ENCODE data around the gene TFEB.

The TFEB gene

GRCh38 chr6:41680182-41680965 lies 55.0 kb downstream of the TFEB start:
- no peak for TF ChIP-seq TAF1 (IDR thresholded peaks at IDR 0.05; ENCODE audit: low read depth, low read length)
- TF ChIP-seq POU2F2 (IDR thresholded peaks at IDR 0.05; ENCODE audit: low read depth, low read length): no peak
- no peak for TF ChIP-seq PAX5 (IDR thresholded peaks at IDR 0.05; ENCODE audit: insufficient read depth, low read length, severe bottlenecking)
- TF ChIP-seq POLR2AphosphoS5 (IDR thresholded peaks at IDR 0.05; ENCODE audit: low read depth, low read length): no peak
- TF ChIP-seq SPI1 (IDR thresholded peaks at IDR 0.05; ENCODE audit: low read depth, low read length): no peak
- TF ChIP-seq POLR2A (IDR thresholded peaks at IDR 0.05; ENCODE audit: low read depth, low read length): no peak
- FAIRE-seq: no peak

DNA sequence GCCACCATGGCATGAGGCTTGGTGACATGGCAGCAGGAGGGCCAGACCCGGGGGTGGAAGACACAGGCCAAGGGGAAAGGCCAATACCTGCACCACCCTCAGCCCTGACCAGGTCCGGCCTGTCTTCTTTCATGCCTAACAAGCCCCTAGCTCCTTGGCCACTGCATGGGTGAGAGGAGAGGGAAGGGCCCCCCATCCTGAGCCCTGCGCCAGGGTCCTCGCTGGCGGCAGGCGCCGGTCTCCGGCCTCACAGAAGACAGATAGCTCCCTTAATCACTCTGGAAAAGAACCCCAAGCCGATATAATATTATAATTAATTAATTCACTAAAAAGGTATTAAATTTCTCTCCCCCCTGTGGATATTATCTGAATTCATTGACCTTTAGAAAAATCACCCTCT lies 55.7 kb downstream of the TFEB start:
- DNase-seq (ENCODE audit: insufficient read length, low spot score): no peak
- TF ChIP-seq TAF1 (IDR thresholded peaks at IDR 0.05; ENCODE audit: low read depth, low read length): no peak
- no peak for TF ChIP-seq PAX5 (IDR thresholded peaks at IDR 0.05; ENCODE audit: insufficient read depth, low read length, severe bottlenecking)
- TF ChIP-seq POLR2AphosphoS5 (IDR thresholded peaks at IDR 0.05; ENCODE audit: low read depth, low read length): no peak
- no peak for TF ChIP-seq POLR2A (IDR thresholded peaks at IDR 0.05; ENCODE audit: low read depth, low read length)
- TF ChIP-seq POU2F2 (IDR thresholded peaks at IDR 0.05; ENCODE audit: low read depth, low read length): no peak
- TF ChIP-seq SPI1 (IDR thresholded peaks at IDR 0.05; ENCODE audit: low read depth, low read length): no peak
- FAIRE-seq: no peak

More at GRCh38 chr6:41680182-41680965, 55.0 kb downstream of the TFEB start:
- DNase-seq (ENCODE audit: insufficient read length, low spot score): no peak

- DNase-seq (ENCODE audit: insufficient read length, low spot score) (no peak), FAIRE-seq (no peak)
- TF ChIP-seq POU2F2 (IDR thresholded peaks at IDR 0.05; ENCODE audit: low read depth, low read length) (no peak), TAF1 (IDR thresholded peaks at IDR 0.05; ENCODE audit: low read depth, low read length) (no peak), POLR2AphosphoS5 (IDR thresholded peaks at IDR 0.05; ENCODE audit: low read depth, low read length) (no peak), PAX5 (IDR thresholded peaks at IDR 0.05; ENCODE audit: insufficient read depth, low read length, severe bottlenecking) (no peak), POLR2A (IDR thresholded peaks at IDR 0.05; ENCODE audit: low read depth, low read length) (no peak), SPI1 (IDR thresholded peaks at IDR 0.05; ENCODE audit: low read depth, low read length) (no peak)
These were observed 56.8 kb downstream of the TFEB start for GRCh38 chr6:41678511-41679084.

- no peak for DNase-seq (ENCODE audit: insufficient read length, low spot score)
- FAIRE-seq: no peak
- TF ChIP-seq POU2F2 (IDR thresholded peaks at IDR 0.05; ENCODE audit: low read depth, low read length): no peak
- TF ChIP-seq PAX5 (IDR thresholded peaks at IDR 0.05; ENCODE audit: insufficient read depth, low read length, severe bottlenecking): no peak
- TF ChIP-seq SPI1 (IDR thresholded peaks at IDR 0.05; ENCODE audit: low read depth, low read length): no peak
- TF ChIP-seq POLR2AphosphoS5 (IDR thresholded peaks at IDR 0.05; ENCODE audit: low read depth, low read length): no peak
- TF ChIP-seq POLR2A (IDR thresholded peaks at IDR 0.05; ENCODE audit: low read depth, low read length): no peak
- TF ChIP-seq TAF1 (IDR thresholded peaks at IDR 0.05; ENCODE audit: low read depth, low read length): no peak
These were observed 58.1 kb downstream of the TFEB start for GRCh38 chr6:41677124-41677921.

DNA sequence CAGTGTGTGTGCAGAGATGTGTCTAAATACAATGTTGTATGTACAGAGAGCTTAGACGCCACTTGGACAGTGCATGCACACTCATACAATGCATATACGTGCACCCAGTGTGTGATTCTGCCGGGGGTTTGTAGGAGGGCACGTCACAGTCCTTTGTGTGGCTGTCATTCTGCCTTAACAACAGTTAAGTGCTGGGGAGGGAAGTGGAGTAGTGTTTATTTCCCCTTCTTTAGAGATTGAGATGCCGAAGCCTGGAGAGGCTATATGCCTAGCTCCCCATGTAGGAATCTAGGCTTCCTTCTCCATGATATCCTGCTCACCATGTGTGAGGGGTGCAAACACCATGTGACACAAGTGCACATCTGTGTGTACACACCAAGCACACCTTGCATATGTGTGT lies 59.0 kb downstream of the TFEB start:
- no peak for FAIRE-seq
- no peak for TF ChIP-seq POLR2AphosphoS5 (IDR thresholded peaks at IDR 0.05; ENCODE audit: low read depth, low read length)
- no peak for TF ChIP-seq POLR2A (IDR thresholded peaks at IDR 0.05; ENCODE audit: low read depth, low read length)
- TF ChIP-seq TAF1 (IDR thresholded peaks at IDR 0.05; ENCODE audit: low read depth, low read length): no peak
- no peak for TF ChIP-seq PAX5 (IDR thresholded peaks at IDR 0.05; ENCODE audit: insufficient read depth, low read length, severe bottlenecking)
- TF ChIP-seq SPI1 (IDR thresholded peaks at IDR 0.05; ENCODE audit: low read depth, low read length): no peak
- TF ChIP-seq POU2F2 (IDR thresholded peaks at IDR 0.05; ENCODE audit: low read depth, low read length): no peak
- DNase-seq (ENCODE audit: insufficient read length, low spot score): no peak

DNA sequence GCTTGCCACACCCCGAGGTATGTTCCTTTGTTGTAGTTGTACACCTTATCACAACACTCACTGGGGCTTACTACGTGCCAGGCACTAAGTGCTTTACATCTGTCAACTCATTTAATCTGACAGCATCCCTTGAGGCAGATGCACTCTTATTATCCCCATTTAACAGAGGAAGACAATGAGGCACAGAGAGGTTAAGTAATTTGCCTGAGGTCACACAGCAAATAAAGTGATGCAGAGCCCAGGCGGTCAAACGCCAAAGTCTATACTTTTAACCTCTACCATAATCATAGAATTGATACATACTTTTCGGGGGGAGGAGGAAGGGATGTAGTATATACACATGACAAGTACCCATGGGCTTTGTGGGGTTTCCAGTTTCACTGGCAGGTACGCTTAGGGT lies 59.4 kb downstream of the TFEB start:
- DNase-seq (ENCODE audit: insufficient read length, low spot score): no peak
- FAIRE-seq: no peak
- TF ChIP-seq POU2F2 (IDR thresholded peaks at IDR 0.05; ENCODE audit: low read depth, low read length): no peak
- TF ChIP-seq POLR2A (IDR thresholded peaks at IDR 0.05; ENCODE audit: low read depth, low read length): no peak
- TF ChIP-seq PAX5 (IDR thresholded peaks at IDR 0.05; ENCODE audit: insufficient read depth, low read length, severe bottlenecking): no peak
- TF ChIP-seq POLR2AphosphoS5 (IDR thresholded peaks at IDR 0.05; ENCODE audit: low read depth, low read length): no peak
- TF ChIP-seq TAF1 (IDR thresholded peaks at IDR 0.05; ENCODE audit: low read depth, low read length): no peak
- TF ChIP-seq SPI1 (IDR thresholded peaks at IDR 0.05; ENCODE audit: low read depth, low read length): no peak

- DNase-seq (ENCODE audit: insufficient read length, low spot score) (no peak), FAIRE-seq (no peak)
- TF ChIP-seq POLR2A (IDR thresholded peaks at IDR 0.05; ENCODE audit: low read depth, low read length): no peak
- TF ChIP-seq PAX5 (IDR thresholded peaks at IDR 0.05; ENCODE audit: insufficient read depth, low read length, severe bottlenecking): no peak
- no peak for TF ChIP-seq POU2F2 (IDR thresholded peaks at IDR 0.05; ENCODE audit: low read depth, low read length)
- no peak for TF ChIP-seq POLR2AphosphoS5 (IDR thresholded peaks at IDR 0.05; ENCODE audit: low read depth, low read length)
These were observed 60.1 kb downstream of the TFEB start for GRCh38 chr6:41675176-41675775.

DNA sequence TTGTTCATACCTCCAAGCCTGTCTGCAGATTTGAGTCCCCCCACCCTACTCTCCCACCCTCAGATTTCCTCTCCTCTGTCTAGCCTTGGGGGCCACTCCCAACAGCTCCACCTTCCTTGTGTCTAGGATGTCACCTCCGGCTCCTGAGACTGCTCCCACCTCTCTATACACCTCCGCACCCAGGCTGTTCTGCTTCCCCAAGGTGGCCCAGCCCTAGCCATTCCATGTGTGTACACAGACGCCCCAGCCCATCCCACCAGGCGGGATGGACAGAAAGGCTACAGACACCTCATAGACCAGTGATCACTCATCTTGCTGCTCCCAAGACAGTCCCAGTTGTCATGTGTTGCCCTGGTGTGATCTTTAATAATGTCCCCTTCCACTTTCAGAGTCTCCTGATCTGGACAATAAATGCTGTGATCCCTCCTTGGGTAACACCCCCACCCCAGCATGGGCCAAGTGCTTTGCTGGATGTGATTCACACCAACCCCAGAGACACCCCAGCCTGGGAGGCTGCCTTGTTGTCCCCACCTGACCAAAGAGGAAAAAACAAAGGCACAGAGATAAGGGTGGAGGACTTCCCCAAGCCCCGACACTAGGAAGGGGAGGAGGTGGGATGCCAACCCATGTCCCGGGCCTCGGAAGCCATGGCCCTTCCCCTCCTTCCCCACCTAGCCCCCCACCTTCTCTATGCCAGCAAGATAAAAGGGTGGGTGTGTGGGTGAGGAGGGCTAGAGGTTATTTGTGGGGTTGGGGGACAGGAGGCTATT lies 61.0 kb downstream of the TFEB start:
- DNase-seq (ENCODE audit: insufficient read length, low spot score) (no peak), FAIRE-seq (no peak)
- no peak for TF ChIP-seq POLR2A (IDR thresholded peaks at IDR 0.05; ENCODE audit: low read depth, low read length)
- no peak for TF ChIP-seq POLR2AphosphoS5 (IDR thresholded peaks at IDR 0.05; ENCODE audit: low read depth, low read length)
- no peak for TF ChIP-seq POU2F2 (IDR thresholded peaks at IDR 0.05; ENCODE audit: low read depth, low read length)
- no peak for TF ChIP-seq TAF1 (IDR thresholded peaks at IDR 0.05; ENCODE audit: low read depth, low read length)
- no peak for TF ChIP-seq SPI1 (IDR thresholded peaks at IDR 0.05; ENCODE audit: low read depth, low read length)
- TF ChIP-seq PAX5 (IDR thresholded peaks at IDR 0.05; ENCODE audit: insufficient read depth, low read length, severe bottlenecking): no peak
